GM23338 (cell line): Measurements from ENCODE around the gene COBLL1. TPM values are rescaled to one million over a fixed set of nuclear protein-coding genes. Genes with fewer than 3 reads are reported as not detected.

Experiments
- ATAC-seq: fragments of 200-7000 bp; cut with Tn5 transposase; 3 replicates; pipeline ENCODE4 v1.9.1; 2020
- DNase-seq: peaks from one replicate; pipeline ENCODE4 v3.0.0-alpha.2; 2015; ENCODE audit warnings: low spot score
- H2AFZ ChIP-seq: fragments of 200-600 bp; sonication (generic); 2 replicates; pipeline ENCODE4 v1.8.0; 2016; ENCODE audit warnings: antibody characterized with exemption, mild to moderate bottlenecking, moderate library complexity
- H3F3A ChIP-seq: fragments of 200-600 bp; sonication (generic); replicated peaks from 2 replicates; pipeline ENCODE4 v1.8.0; 2017; ENCODE audit warnings: antibody characterized with exemption, mixed run types, low read depth
- H3K27ac ChIP-seq: fragments of 200-600 bp; sonication (generic); 2 replicates; pipeline ENCODE4 v1.6.1; 2016; ENCODE audit warnings: low read depth
- H3K27me3 ChIP-seq: fragments of 200-600 bp; sonication (generic); 2 replicates; pipeline ENCODE4 v1.8.0; 2016; ENCODE audit warnings: mild to moderate bottlenecking, mixed run types, moderate library complexity; ENCODE audit not compliant: insufficient read depth
- H3K36me3 ChIP-seq: fragments of 200-600 bp; sonication (generic); 2 replicates; pipeline ENCODE4 v1.8.0; 2016; ENCODE audit warnings: mild to moderate bottlenecking; ENCODE audit not compliant: insufficient read depth
- H3K4me1 ChIP-seq: fragments of 200-600 bp; sonication (generic); 2 replicates; pipeline ENCODE4 v1.8.0; 2016; ENCODE audit warnings: mild to moderate bottlenecking, moderate library complexity; ENCODE audit not compliant: insufficient read depth
- H3K4me2 ChIP-seq: fragments of 200-600 bp; sonication (generic); 2 replicates; pipeline ENCODE4 v1.7.1; 2017; ENCODE audit warnings: mixed run types
- H3K4me3 ChIP-seq: fragments of 200-600 bp; sonication (generic); 2 replicates; pipeline ENCODE4 v1.6.1; 2016; ENCODE audit warnings: mixed run types
- H3K79me2 ChIP-seq: fragments of 200-600 bp; sonication (generic); replicated peaks from 2 replicates; pipeline ENCODE4 v1.8.0; 2017; ENCODE audit warnings: mild to moderate bottlenecking; ENCODE audit not compliant: insufficient read depth
- H3K9me2 ChIP-seq: fragments of 200-600 bp; sonication (generic); 2 replicates; pipeline ENCODE4 v1.8.0; 2017; ENCODE audit not compliant: insufficient read depth
- H4K20me1 ChIP-seq: fragments of 200-600 bp; sonication (generic); replicated peaks from 2 replicates; pipeline ENCODE4 v1.8.0; 2017; ENCODE audit warnings: mild to moderate bottlenecking; ENCODE audit not compliant: insufficient read depth
- H3K27ac Mint-ChIP-seq: 2 replicates; pipeline ENCODE4 v1.8.0; 2020; ENCODE audit warnings: inconsistent platforms, mild to moderate bottlenecking, moderate library complexity, mixed read lengths
- H3K27me3 Mint-ChIP-seq: 3 replicates; pipeline ENCODE4 v1.8.0; 2022; ENCODE audit warnings: low read depth, mild to moderate bottlenecking, moderate library complexity, mixed read lengths, inconsistent platforms; ENCODE audit not compliant: insufficient read depth, poor library complexity
- H3K36me3 Mint-ChIP-seq: 3 replicates; pipeline ENCODE4 v1.8.0; 2021; ENCODE audit warnings: low read depth, mild to moderate bottlenecking, inconsistent platforms, moderate library complexity, mixed read lengths
- H3K4me1 Mint-ChIP-seq: 3 replicates; pipeline ENCODE4 v1.8.0; 2020; ENCODE audit warnings: mild to moderate bottlenecking, inconsistent platforms, mixed read lengths
- H3K4me3 Mint-ChIP-seq: 3 replicates; pipeline ENCODE4 v1.8.0; 2021; ENCODE audit warnings: moderate library complexity, mild to moderate bottlenecking, inconsistent platforms, mixed read lengths
- H3K9me3 Mint-ChIP-seq: 3 replicates; pipeline ENCODE4 v1.8.0; 2020; ENCODE audit warnings: moderate library complexity, mild to moderate bottlenecking, inconsistent platforms, mixed read lengths
- CREB1 ChIP-seq: fragments of 250-450 bp; sonication (Bioruptor Pico); IDR thresholded peaks from 2 replicates; pipeline ENCODE4 v1.5.0; 2020; ENCODE audit warnings: low read depth, mild to moderate bottlenecking, moderate library complexity
- CTCF ChIP-seq, 2 experiments: fragments of 200-600 bp in 1 of 2; sonication (generic) in 1 of 2; conservative IDR thresholded peaks; 2 replicates each; pipeline versions ENCODE4 v1.5.1 to v1.6.1; 2016 to 2017; ENCODE audit warnings: antibody characterized with exemption in 2 of 2, low read depth in 2 of 2, mild to moderate bottlenecking in 2 of 2, moderate library complexity in 1 of 2
- ETS1 ChIP-seq: IDR thresholded peaks from 2 replicates; pipeline ENCODE4 v1.6.1; 2016; ENCODE audit warnings: antibody characterized with exemption
- EZH2 ChIP-seq: fragments of 200-600 bp; sonication (generic); IDR thresholded peaks from one replicate; pipeline ENCODE4 v1.8.0; 2017; ENCODE audit warnings: antibody characterized with exemption, mild to moderate bottlenecking, low read depth; ENCODE audit not compliant: unreplicated experiment
- EZH2phosphoT487 ChIP-seq: fragments of 200-600 bp; sonication (generic); IDR thresholded peaks from one replicate; pipeline ENCODE4 v1.8.1; 2018; ENCODE audit warnings: antibody characterized with exemption; ENCODE audit not compliant: unreplicated experiment
- JUNB ChIP-seq: IDR thresholded peaks from one replicate; pipeline ENCODE4 v1.6.1; 2016; ENCODE audit warnings: antibody characterized with exemption; ENCODE audit not compliant: unreplicated experiment
- NANOG ChIP-seq: IDR thresholded peaks from 2 replicates; pipeline ENCODE4 v1.6.1; 2016; ENCODE audit warnings: antibody characterized with exemption, borderline replicate concordance
- POLR2AphosphoS5 ChIP-seq: IDR thresholded peaks from 2 replicates; pipeline ENCODE4 v1.6.1; 2016; ENCODE audit warnings: antibody characterized with exemption, low read depth
- REST ChIP-seq: IDR thresholded peaks from one replicate; pipeline ENCODE4 v1.6.1; 2018; ENCODE audit warnings: antibody characterized with exemption; ENCODE audit not compliant: unreplicated experiment
- STAT1 ChIP-seq: IDR thresholded peaks from one replicate; pipeline ENCODE4 v1.6.1; 2016; ENCODE audit warnings: antibody characterized with exemption; ENCODE audit not compliant: unreplicated experiment
- ZNF114 ChIP-seq: fragments of 250-450 bp; sonication (Bioruptor Pico); IDR thresholded peaks from 2 replicates; pipeline ENCODE4 v1.5.0; 2020; ENCODE audit warnings: mild to moderate bottlenecking, moderate library complexity
- ZNF331 ChIP-seq: fragments of 250-450 bp; sonication (Bioruptor Pico); IDR thresholded peaks from 2 replicates; pipeline ENCODE4 v1.5.0; 2020; ENCODE audit warnings: low read depth, mild to moderate bottlenecking, moderate library complexity
- ZNF462 ChIP-seq: fragments of 250-450 bp; sonication (Bioruptor Pico); IDR thresholded peaks from 2 replicates; pipeline ENCODE4 v1.5.0; 2020; ENCODE audit warnings: mild to moderate bottlenecking, moderate library complexity
- polyA plus RNA-seq: library from polyadenylated mRNA; unstranded; fragments of >200 nt; fragmentation: Nextera tagmentation; extraction: Ambion mirVana; gene quantifications from 2 replicates; pipeline ENCODE4 v1.2.1, GENCODE V29; 2016
- total RNA-seq: library from RNA; depleted of rRNA; stranded (reverse); fragments of >200 nt; shearing (Covaris generic); gene quantifications from 2 replicates; pipeline ENCODE4 v1.2.3, GENCODE V29; 2014

Gene COBLL1
- total and polyA plus RNA-seq, 2 experiments from 2014 or later = 2.9 to 7.4 TPM

- no peak overlapping the region for H3K27ac Mint-ChIP-seq
- Histone ChIP-seq H2AFZ (no peak overlapping the region), H4K20me1 (no peaks in the 10 kb centered on the region), H3K4me2 (no peak overlapping the region), H3K9me2 (no peaks in the 10 kb centered on the region), H3F3A (no peaks in the 10 kb centered on the region), H3K27me3 (no peaks in the 10 kb centered on the region), H3K4me1 (no peaks in the 10 kb centered on the region), H3K27ac (no peak overlapping the region), H3K36me3 (no peaks in the 10 kb centered on the region), H3K79me2 (no peaks in the 10 kb centered on the region), H3K4me3 (no peak overlapping the region)
- DNase-seq = no peak
- no peaks in the 10 kb centered on the region for H3K9me3 Mint-ChIP-seq
- H3K27me3 Mint-ChIP-seq = peaks cover 4% of the 10 kb centered on the region
- no peak overlapping the region for H3K4me3 Mint-ChIP-seq
- no peak for ATAC-seq
- peaks cover 2% of the 10 kb centered on the region; the same call in 2 of the 3 replicates for H3K4me1 Mint-ChIP-seq
- TF ChIP-seq ZNF331 (CRISPR knock-in tag) = no peak
- TF ChIP-seq EZH2 = no peak
- TF ChIP-seq ZNF462 = no peak
- no peak for TF ChIP-seq POLR2AphosphoS5
- no peak for TF ChIP-seq JUNB
- TF ChIP-seq ZNF114 = no peak
- TF ChIP-seq NANOG = no peak
- TF ChIP-seq CREB1 (CRISPR knock-in tag) = no peak
- no peak for TF ChIP-seq REST
- TF ChIP-seq EZH2phosphoT487 = no peak
- no peak for TF ChIP-seq STAT1
- no peak for TF ChIP-seq CTCF (conservative IDR thresholded peaks at IDR 0.05; ENCODE audit: low read depth in 2 of 2)
- no peak for TF ChIP-seq ETS1
- H3K36me3 Mint-ChIP-seq = no peaks in the 10 kb centered on the region
Observed at GRCh38 chr2:164771897-164772296, 69.7 kb downstream of the COBLL1 start.
